Heart right ventricle (tissue), 16 donors: ENCODE measurements around the gene ZNF821. TPM values are rescaled to one million over a fixed set of nuclear protein-coding genes. Genes with fewer than 3 reads are reported as not detected.
A peak's percentile ranks its signal among the peaks of the same experiment; 100 is the strongest.

Experiments used
- ATAC-seq, 8 donors: fragments of 200-7000 bp; cut with Tn5 transposase; one replicate each; pipeline ENCODE4 v1.9.1; 2020; ENCODE audit warnings: mild to moderate bottlenecking in 8 of 8, moderate library complexity in 8 of 8, moderate number of reproducible peaks in 1 of 8
- DNase-seq, 2 donors: peaks; one replicate each; pipeline ENCODE4 v3.0.0-alpha.2; 2020
- H3K27ac ChIP-seq, 10 donors: fragments of 200-600 bp; sonication (generic) in 2 of 10; one replicate each; pipeline versions ENCODE4 v1.5.0 to v1.8.0; 2020 to 2022; ENCODE audit warnings: mild to moderate bottlenecking in 3 of 10
- H3K27me3 ChIP-seq, 7 donors: fragments of 200-600 bp; one replicate each; pipeline ENCODE4 v1.8.0; 2021 to 2022; ENCODE audit warnings: mild to moderate bottlenecking in 2 of 7
- H3K36me3 ChIP-seq, 9 donors: fragments of 200-600 bp; sonication (generic) in 1 of 9; one replicate each; pipeline versions ENCODE4 v1.5.0 to v1.8.0; 2020 to 2022; ENCODE audit warnings: mild to moderate bottlenecking in 2 of 9
- H3K4me1 ChIP-seq, 9 donors: fragments of 200-600 bp; sonication (generic) in 1 of 9; one replicate each; pipeline versions ENCODE4 v1.5.0 to v1.8.0; 2020 to 2022; ENCODE audit warnings: mild to moderate bottlenecking in 4 of 9
- H3K4me3 ChIP-seq, 10 donors: fragments of 200-600 bp; sonication (generic) in 2 of 10; one replicate each; pipeline versions ENCODE4 v1.5.0 to v1.8.0; 2020 to 2022; ENCODE audit warnings: mild to moderate bottlenecking in 7 of 10, moderate library complexity in 2 of 10
- H3K9me3 ChIP-seq, 11 donors: fragments of 200-600 bp in 10 of 11; sonication (generic) in 2 of 11; one replicate each; pipeline versions ENCODE4 v1.5.0 to v1.8.0; 2013 to 2022; ENCODE audit warnings: mild to moderate bottlenecking in 2 of 11, control low read depth in 1 of 11, moderate library complexity in 1 of 11
- CTCF ChIP-seq, 9 donors: fragments of 200-600 bp; sonication (generic) in 2 of 9; IDR thresholded peaks; one replicate each; pipeline versions ENCODE4 v1.5.0 to v1.8.0; 2021 to 2022; ENCODE audit warnings: antibody characterized with exemption in 9 of 9, mild to moderate bottlenecking in 5 of 9, moderate library complexity in 1 of 9
- WGBS, 2 donors: extraction: QIAGEN DNeasy Blood & Tissue Kit; methylation state at CpG; one replicate each; pipeline ENCODE4 v1.1.7; 2013; ENCODE audit warnings: inconsistent platforms in 1 of 2; 5-methylcytosine and 5-hydroxymethylcytosine counted together
- intact Hi-C, 10 donors: fragments of 100-400 bp; cut with DNase I; formaldehyde crosslinking; loops; one replicate each; pipeline versions ENCODE4 v1.11.1 to v1.14.2; 2022
- polyA plus RNA-seq, 2 donors: library from polyadenylated mRNA; stranded (reverse); fragments of 200-250 nt; gene quantifications; one replicate each; pipeline ENCODE4 v1.2.3, GENCODE V29; 2013
- total RNA-seq, 10 donors: library from RNA; stranded (reverse); fragmentation: NEBNext Ultra II Directional in 3 of 10; extraction: Animal tissue kit (Norgen Biotek cat#: 25700) in 3 of 10; gene quantifications; one replicate each; pipeline versions ENCODE4 v1.2.1 to v1.2.4, GENCODE V29; 2021 to 2023
- donor health status: Arrhythmogenic right ventricular cardiomyopathy.
- donor health status: ischemic (EF 13 %, LVEDD 7.1; RV severe dilation, severe dysfunction).
- donor health status: healthy with polysubstance abuse.
- donor health status: DM: no; HTN: yes; CAD: no.
- donor health status: DM: no; HTN: no; CAD: no.
- donor health status: ischemic (EF 25% LVEDD 6.9; RV normal size, moderate dysfunction).
- donor health status: ischemic (EF 25% LVEDD 5.7; RV mildly dilated, moderate dysfunction).
- donor health status: healthy.
- donor health status: DM: yes; HTN: yes; CAD: no.
- donor health status: Ischemic cardiomyopathy.
- donor health status: ischemic (EF 35%, LVEDD 5.7; RV mildly dilated, moderate dysfunction).
- donor health status: nonischemic (EF 11% LVEDD 7.7; RV severe dilation, severe dysfunction).
- donor health status: DM: yes; HTN: yes; CAD: no.
- donor health status: PGD.
- donor health status: ischemic (EF 29% LVEDD 5.4; RV normal size, mild dysfunction).
- donor health status: nonischemic (EF 23%, LVEDD 6.1; RV moderate dilation, normal function).

Gene ZNF821
- total and polyA plus RNA-seq, 12 donors = 2.2 to 7.8 (median 3.6) TPM

GRCh38 chr16:71895679-71896365 lies 11.8 kb upstream of the ZNF821 start:
- 1% methylated on average over 42 to 44 of the region's 44 CpGs for WGBS, 2 donors
- intact Hi-C loops = loop anchor here in 7 of 10 donors (1.0 to 10.0 kb wide), 6 partner anchors 36 to 91 kb away; partner anchors contain the start of gene AP1G1 (in 5 of the 7)
- Histone ChIP-seq H3K27ac (peak overlapping the region; percentile 88 to 100 (median 96)), H3K27me3 (no peaks in the 10 kb centered on the region), H3K9me3 (no peaks in the 10 kb centered on the region), H3K4me3 (peak overlapping the region; percentile 77 to 97 (median 87)), H3K4me1 (peaks cover 6 to 56% (median 53%) of the 10 kb centered on the region in 9 donors), H3K36me3 (peaks cover 0 to 10% (median 0%) of the 10 kb centered on the region in 9 donors)
- DNase-seq = peak; percentile 29 to 50
- TF ChIP-seq CTCF (IDR thresholded peaks at IDR 0.05) = no peak
- ATAC-seq = peak; percentile 14 to 66 (median 37)

GRCh38 chr16:71894921-71895678 lies 11.1 kb upstream of the ZNF821 start, which contains the start of gene IST1:
TSS of gene IST1 (plus strand) at chr16:71895531. CDS start at chr16:71915641, 20,110 bp downstream.
- TF ChIP-seq CTCF (IDR thresholded peaks at IDR 0.05) = peak in 2 of 9 donors; percentile 15 to 19
- intact Hi-C loops = loop anchor here in 7 of 10 donors (1.0 to 10.0 kb wide), 7 partner anchors 37 to 173 kb away; partner anchors contain the start of genes AP1G1 (in 5 of the 7) and PHLPP2 (in 1 of the 7)
- WGBS, 2 donors = 0 to 1% methylated on average over 61 to 67 of the region's 67 CpGs
- ATAC-seq (peak; percentile 96 to 98 (median 98)), DNase-seq (peak; percentile 98 to 99)
- no peaks in the 10 kb centered on the region for H3K9me3 ChIP-seq
- H3K36me3 ChIP-seq = peaks cover 0 to 10% (median 0%) of the 10 kb centered on the region in 9 donors
- H3K4me3 ChIP-seq = peak within 1 kb of the TSS; percentile 77 to 97 (median 87)
- no peaks in the 10 kb centered on the region for H3K27me3 ChIP-seq
- peaks cover 6 to 49% (median 46%) of the 10 kb centered on the region in 9 donors for H3K4me1 ChIP-seq
- H3K27ac ChIP-seq = peak within 1 kb of the TSS; percentile 88 to 100 (median 96)

GRCh38 chr16:71894229-71894920 lies 10.4 kb upstream of the ZNF821 start:
- DNase-seq (peak in 1 of 2 donors; percentile 49), ATAC-seq (peak; percentile 5 to 63 (median 32))
- TF ChIP-seq CTCF (IDR thresholded peaks at IDR 0.05) = peak in 4 of 9 donors; percentile 18 to 39 (median 34)
- WGBS, 2 donors = 0% methylated on average over 31 of the region's 31 CpGs
- intact Hi-C loops = loop anchor here in 5 of 10 donors (2.0 to 10.0 kb wide), 3 partner anchors 86 to 172 kb away; partner anchors contain the start of genes AP1G1 (in 4 of the 5) and PHLPP2 (in 1 of the 5)
- Histone ChIP-seq H3K9me3 (no peaks in the 10 kb centered on the region), H3K27ac (peak overlapping the region; percentile 88 to 100 (median 96)), H3K4me3 (peak overlapping the region; percentile 77 to 97 (median 87)), H3K36me3 (peaks cover 0 to 10% (median 0%) of the 10 kb centered on the region in 9 donors), H3K4me1 (peaks cover 6 to 42% (median 39%) of the 10 kb centered on the region in 9 donors), H3K27me3 (no peaks in the 10 kb centered on the region)
